Gastroesophageal sphincter (tissue), 4 donors: ENCODE data around the gene HDAC4. TPM values are rescaled to one million over a fixed set of nuclear protein-coding genes. Genes with fewer than 3 reads are reported as not detected.

Experiments used
- ATAC-seq: fragments of 150-250 bp; one replicate; pipeline ENCODE4 v1.9.1; 2016; ENCODE audit warnings: mild to moderate bottlenecking, moderate library complexity
- H3K27ac ChIP-seq, 4 donors: fragments of 200-600 bp; sonication (generic) in 3 of 4; 1 replicate in 3 of 4; 2 replicates in 1 of 4; pipeline ENCODE4 v1.5.1; 2016 to 2019
- H3K27me3 ChIP-seq: fragments of 200-600 bp; sonication (generic); one replicate; pipeline ENCODE4 v1.5.1; 2019
- H3K36me3 ChIP-seq, 2 donors: fragments of 200-600 bp; sonication (generic); one replicate each; pipeline ENCODE4 v1.5.1; 2019; ENCODE audit warnings: control low read depth in 1 of 2
- H3K4me1 ChIP-seq, 3 donors: fragments of 200-600 bp; sonication (generic); 1 replicate in 2 of 3; 2 replicates in 1 of 3; pipeline ENCODE4 v1.5.1; 2016 to 2019; ENCODE audit warnings: control low read depth in 2 of 3
- H3K4me3 ChIP-seq, 2 donors: fragments of 200-600 bp; sonication (generic); one replicate each; pipeline ENCODE4 v1.5.1; 2019; ENCODE audit warnings: mild to moderate bottlenecking in 1 of 2, moderate library complexity in 1 of 2
- H3K9me3 ChIP-seq, 3 donors: fragments of 200-600 bp; sonication (generic); one replicate each; pipeline ENCODE4 v1.5.1; 2017 to 2019; ENCODE audit warnings: control low read depth in 2 of 3
- EP300 ChIP-seq: sonication (generic); formaldehyde crosslinking; IDR thresholded peaks from one replicate; pipeline ENCODE4 v1.6.1; 2017; ENCODE audit warnings: antibody characterized with exemption, mild to moderate bottlenecking
- POLR2A ChIP-seq, 2 donors: fragments of 450-650 bp; IDR thresholded peaks; one replicate each; pipeline ENCODE4 v1.6.1; 2017; ENCODE audit warnings: antibody characterized with exemption in 2 of 2, mild to moderate bottlenecking in 2 of 2, moderate library complexity in 1 of 2
- POLR2AphosphoS5 ChIP-seq: sonication (generic); formaldehyde crosslinking; IDR thresholded peaks from one replicate; pipeline ENCODE4 v1.6.1; 2017; ENCODE audit warnings: antibody characterized with exemption
- WGBS, 2 donors: methylation state at CpG; one replicate each; pipeline ENCODE4 v1.1.5; 2018; ENCODE audit warnings: low coverage in 1 of 2; 5-methylcytosine and 5-hydroxymethylcytosine counted together
- total RNA-seq, 4 donors: library from RNA; depleted of rRNA; stranded (reverse); fragments of >200 nt; gene quantifications; one replicate each; pipeline ENCODE4 v1.1.0, GENCODE V29; 2016
- TF ChIP-seq, protein P1 (sequence below), 4 experiments: fragments of 200-600 bp in 2 of 4; fragments of 450-650 bp in 2 of 4; sonication (generic) in 1 of 4; IDR thresholded peaks; one replicate each; pipeline ENCODE4 v1.5.1; 2017 to 2019; ENCODE audit warnings: antibody characterized with exemption in 4 of 4, mild to moderate bottlenecking in 2 of 4, moderate library complexity in 2 of 4

Gene HDAC4
- total RNA-seq, 4 donors from 2014 or later: 41.3 to 104 (median 85.8) TPM

DNA sequence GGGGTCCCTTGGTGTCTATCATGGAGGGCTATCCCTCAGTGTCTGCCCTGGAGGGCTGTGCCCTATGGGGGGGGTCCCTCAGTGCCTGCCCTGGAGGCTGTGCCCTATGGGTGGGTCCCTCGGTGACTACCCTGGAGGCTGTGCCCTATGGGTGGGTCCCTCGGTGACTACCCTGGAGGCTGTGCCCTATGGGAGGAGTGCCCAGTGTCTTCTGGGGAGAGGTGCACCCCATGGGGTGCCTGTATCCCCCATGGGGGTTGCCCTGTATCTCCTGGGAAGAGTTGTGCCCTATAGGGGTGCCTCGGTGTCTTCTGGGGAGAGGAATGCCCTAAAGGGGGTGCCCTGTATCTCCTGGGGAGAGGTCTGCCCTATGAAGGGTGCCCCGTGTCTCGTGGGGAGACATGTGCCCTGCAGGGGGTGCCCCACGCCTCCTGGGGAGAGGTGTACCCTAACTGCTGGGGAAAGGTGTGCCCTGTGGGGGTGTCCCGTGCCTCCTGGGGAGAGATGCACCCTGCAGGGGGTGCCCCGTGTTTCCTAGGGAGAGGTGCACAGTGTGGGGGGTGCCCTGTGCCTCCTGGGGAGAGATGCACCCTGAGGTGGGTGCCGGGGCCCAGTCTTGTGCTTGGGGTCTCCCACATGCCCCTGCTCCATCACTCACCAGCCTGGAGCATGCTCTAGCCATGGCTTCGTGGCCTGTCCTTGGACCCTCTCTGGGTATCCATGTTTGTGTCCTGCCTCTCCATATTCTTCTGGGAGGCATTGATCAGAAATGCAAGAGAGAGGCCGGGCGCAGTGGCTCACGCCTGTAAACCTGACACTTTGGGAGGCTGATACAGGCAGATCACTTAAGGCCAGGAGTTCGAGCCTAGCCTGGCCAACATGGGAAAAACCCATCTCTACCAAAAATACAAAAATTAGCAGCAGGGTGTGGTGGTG is 215.6 kb downstream of the HDAC4 start:
- TF ChIP-seq POLR2A (IDR thresholded peaks at IDR 0.05): no peak
- no peak for TF ChIP-seq POLR2AphosphoS5
- TF ChIP-seq, protein P1, sequence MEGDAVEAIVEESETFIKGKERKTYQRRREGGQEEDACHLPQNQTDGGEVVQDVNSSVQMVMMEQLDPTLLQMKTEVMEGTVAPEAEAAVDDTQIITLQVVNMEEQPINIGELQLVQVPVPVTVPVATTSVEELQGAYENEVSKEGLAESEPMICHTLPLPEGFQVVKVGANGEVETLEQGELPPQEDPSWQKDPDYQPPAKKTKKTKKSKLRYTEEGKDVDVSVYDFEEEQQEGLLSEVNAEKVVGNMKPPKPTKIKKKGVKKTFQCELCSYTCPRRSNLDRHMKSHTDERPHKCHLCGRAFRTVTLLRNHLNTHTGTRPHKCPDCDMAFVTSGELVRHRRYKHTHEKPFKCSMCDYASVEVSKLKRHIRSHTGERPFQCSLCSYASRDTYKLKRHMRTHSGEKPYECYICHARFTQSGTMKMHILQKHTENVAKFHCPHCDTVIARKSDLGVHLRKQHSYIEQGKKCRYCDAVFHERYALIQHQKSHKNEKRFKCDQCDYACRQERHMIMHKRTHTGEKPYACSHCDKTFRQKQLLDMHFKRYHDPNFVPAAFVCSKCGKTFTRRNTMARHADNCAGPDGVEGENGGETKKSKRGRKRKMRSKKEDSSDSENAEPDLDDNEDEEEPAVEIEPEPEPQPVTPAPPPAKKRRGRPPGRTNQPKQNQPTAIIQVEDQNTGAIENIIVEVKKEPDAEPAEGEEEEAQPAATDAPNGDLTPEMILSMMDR (IDR thresholded peaks at IDR 0.05): no peak
- no peak for TF ChIP-seq EP300
- WGBS, 2 donors: 100% methylated on average over 1 of the region's 14 CpGs; no CpG with 5 or more reads in 1 of the 2 donors
- no peaks in the 10 kb centered on the region for H3K27me3 ChIP-seq
- no peak overlapping the region for H3K27ac ChIP-seq
- H3K4me3 ChIP-seq: no peak overlapping the region
- H3K9me3 ChIP-seq: peaks cover 0 to 6% (median 0%) of the 10 kb centered on the region in 3 donors
- no peak for ATAC-seq
- H3K36me3 ChIP-seq: peaks cover 0 to 85% of the 10 kb centered on the region in 2 donors
- H3K4me1 ChIP-seq: no peaks in the 10 kb centered on the region

DNA sequence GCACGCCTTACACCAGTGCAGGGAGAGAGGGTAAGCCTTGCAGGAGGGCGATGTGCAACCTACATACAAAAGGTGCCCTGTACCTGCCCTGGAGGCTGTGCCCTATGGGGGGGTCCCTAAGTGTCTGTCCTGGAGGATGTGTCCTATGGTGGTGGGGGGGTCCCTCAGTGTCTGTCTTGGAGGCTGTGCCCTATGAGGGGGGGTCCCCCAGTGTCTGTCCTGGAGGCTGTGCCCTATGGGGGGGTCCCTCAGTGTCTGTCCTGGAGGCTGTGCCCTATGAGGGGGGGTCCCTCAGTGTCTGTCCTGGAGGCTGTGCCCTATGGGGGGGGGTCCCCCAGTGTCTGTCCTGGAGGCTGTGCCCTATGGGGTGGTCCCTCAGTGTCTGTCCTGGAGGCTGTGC is 216.6 kb downstream of the HDAC4 start:
- no peak overlapping the region for H3K27ac ChIP-seq
- no peak for TF ChIP-seq EP300
- TF ChIP-seq, protein P1 (IDR thresholded peaks at IDR 0.05): no peak
- TF ChIP-seq POLR2A (IDR thresholded peaks at IDR 0.05): no peak
- no peak for TF ChIP-seq POLR2AphosphoS5
- peaks cover 0 to 6% (median 0%) of the 10 kb centered on the region in 3 donors for H3K9me3 ChIP-seq
- no peak for ATAC-seq
- 90 to 94% methylated on average over 2 of the region's 2 CpGs for WGBS, 2 donors
- H3K4me1 ChIP-seq: no peaks in the 10 kb centered on the region
- H3K4me3 ChIP-seq: no peak overlapping the region
- peaks cover 0 to 85% of the 10 kb centered on the region in 2 donors for H3K36me3 ChIP-seq
- H3K27me3 ChIP-seq: no peaks in the 10 kb centered on the region

DNA sequence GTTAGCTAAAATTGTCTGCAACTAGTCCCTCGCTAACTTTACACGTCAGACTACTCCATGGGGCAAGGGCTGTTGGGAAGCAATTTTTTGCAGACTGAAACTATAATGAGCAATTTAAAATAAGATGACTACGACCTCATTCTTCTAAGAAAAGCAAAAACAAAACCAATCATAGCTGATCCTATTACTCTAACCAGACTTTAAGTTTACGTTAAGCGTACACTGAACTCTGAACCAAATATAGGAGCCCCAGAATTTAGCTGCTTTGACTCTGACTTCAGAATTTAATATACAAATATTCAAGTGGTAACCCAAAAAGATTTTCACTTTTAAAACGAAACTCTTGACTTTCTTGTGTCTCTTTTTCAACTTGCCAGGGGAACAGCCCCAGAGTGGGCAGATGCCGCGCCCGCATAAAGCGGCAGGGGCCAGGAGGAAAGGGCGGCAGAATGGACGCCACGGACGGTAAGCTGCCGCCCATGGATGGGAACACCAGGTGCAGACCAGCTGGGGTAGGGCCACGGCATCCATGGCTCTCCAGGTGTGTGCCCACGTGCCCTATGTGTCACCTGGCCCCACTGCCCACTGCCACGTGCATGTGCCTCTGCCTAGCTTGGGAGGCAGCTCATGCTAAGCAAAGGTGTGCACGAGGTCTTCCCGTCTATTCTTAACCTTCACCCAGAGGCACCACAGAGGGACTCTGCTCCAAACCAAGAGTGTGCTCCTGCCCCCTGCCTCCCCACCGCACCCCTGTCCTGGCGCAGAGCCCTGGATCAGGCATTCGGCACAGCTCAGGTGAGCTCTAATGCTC is 217.6 kb downstream of the HDAC4 start:
- 84 to 85% methylated on average over 4 to 13 of the region's 23 CpGs for WGBS, 2 donors
- H3K36me3 ChIP-seq: peaks cover 0 to 85% of the 10 kb centered on the region in 2 donors
- TF ChIP-seq POLR2A (IDR thresholded peaks at IDR 0.05): no peak
- TF ChIP-seq, protein P1 (IDR thresholded peaks at IDR 0.05): no peak
- TF ChIP-seq POLR2AphosphoS5: no peak
- no peak for TF ChIP-seq EP300

DNA sequence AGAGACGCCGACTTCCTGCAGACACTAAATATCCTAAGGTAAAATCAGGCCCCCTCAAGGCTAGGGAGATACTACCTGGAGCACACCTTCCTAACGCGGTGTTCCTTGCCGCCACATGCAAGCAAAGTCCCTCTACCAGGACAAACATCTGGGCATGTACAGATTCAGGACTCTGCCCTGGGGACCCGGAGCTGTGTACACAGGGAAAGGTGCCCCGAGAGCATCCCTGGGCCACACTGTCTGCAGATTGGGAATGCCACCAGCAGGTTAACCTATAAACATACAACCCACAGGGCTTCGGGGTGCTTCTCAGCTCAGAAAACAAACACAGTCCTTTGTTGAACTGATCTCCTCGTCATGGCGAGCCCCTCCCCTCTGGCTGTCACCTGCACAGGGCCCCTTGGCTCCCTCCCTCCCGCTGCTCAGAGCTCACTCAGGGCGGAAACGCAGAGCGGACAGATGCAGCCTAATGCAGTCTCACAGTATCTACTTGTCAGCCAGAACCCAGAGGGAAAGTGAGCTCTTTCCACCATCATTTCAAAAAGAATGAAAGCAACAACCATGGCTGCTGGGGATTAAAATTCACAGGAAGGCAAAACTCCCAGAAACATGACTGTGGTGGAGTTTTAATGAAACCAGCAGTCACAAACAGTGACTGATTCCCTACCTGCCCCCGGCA is 218.8 kb downstream of the HDAC4 start:
- no peak overlapping the region for H3K4me3 ChIP-seq
- no peaks in the 10 kb centered on the region for H3K27me3 ChIP-seq
- H3K9me3 ChIP-seq: no peaks in the 10 kb centered on the region
- ATAC-seq: no peak
- no peak overlapping the region for H3K27ac ChIP-seq
- TF ChIP-seq POLR2A (IDR thresholded peaks at IDR 0.05): no peak
- TF ChIP-seq, protein P1 (IDR thresholded peaks at IDR 0.05): no peak
- peaks cover 0 to 85% of the 10 kb centered on the region in 2 donors for H3K36me3 ChIP-seq
- H3K4me1 ChIP-seq: no peaks in the 10 kb centered on the region
- WGBS, 2 donors: 72 to 88% methylated on average over 3 to 4 of the region's 15 CpGs

More for the DNA sequence above, 217.6 kb downstream of the HDAC4 start:
- no peaks in the 10 kb centered on the region for H3K27me3 ChIP-seq
- no peak overlapping the region for H3K4me3 ChIP-seq
- no peaks in the 10 kb centered on the region for H3K4me1 ChIP-seq
- no peak overlapping the region for H3K27ac ChIP-seq
- ATAC-seq: no peak
- H3K9me3 ChIP-seq: no peaks in the 10 kb centered on the region
